ENCODE measurements around the gene SPRED3. TPM values are rescaled to one million over a fixed set of nuclear protein-coding genes. Genes with fewer than 3 reads are reported as not detected.
A peak's percentile ranks its signal among the peaks of the same experiment; 100 is the strongest.

SPRED3 gene
- total and polyA plus RNA-seq, 9 of the 15 experiments (the other 6 are each of a cell fraction or from before 2014, with no cell fraction given): 0.05 to 1.3 (median 0.36) TPM

GRCh38 chr19:38441657-38442348 lies 53.3 kb downstream of the SPRED3 start (continued):
- TF ChIP-seq, protein P1, sequence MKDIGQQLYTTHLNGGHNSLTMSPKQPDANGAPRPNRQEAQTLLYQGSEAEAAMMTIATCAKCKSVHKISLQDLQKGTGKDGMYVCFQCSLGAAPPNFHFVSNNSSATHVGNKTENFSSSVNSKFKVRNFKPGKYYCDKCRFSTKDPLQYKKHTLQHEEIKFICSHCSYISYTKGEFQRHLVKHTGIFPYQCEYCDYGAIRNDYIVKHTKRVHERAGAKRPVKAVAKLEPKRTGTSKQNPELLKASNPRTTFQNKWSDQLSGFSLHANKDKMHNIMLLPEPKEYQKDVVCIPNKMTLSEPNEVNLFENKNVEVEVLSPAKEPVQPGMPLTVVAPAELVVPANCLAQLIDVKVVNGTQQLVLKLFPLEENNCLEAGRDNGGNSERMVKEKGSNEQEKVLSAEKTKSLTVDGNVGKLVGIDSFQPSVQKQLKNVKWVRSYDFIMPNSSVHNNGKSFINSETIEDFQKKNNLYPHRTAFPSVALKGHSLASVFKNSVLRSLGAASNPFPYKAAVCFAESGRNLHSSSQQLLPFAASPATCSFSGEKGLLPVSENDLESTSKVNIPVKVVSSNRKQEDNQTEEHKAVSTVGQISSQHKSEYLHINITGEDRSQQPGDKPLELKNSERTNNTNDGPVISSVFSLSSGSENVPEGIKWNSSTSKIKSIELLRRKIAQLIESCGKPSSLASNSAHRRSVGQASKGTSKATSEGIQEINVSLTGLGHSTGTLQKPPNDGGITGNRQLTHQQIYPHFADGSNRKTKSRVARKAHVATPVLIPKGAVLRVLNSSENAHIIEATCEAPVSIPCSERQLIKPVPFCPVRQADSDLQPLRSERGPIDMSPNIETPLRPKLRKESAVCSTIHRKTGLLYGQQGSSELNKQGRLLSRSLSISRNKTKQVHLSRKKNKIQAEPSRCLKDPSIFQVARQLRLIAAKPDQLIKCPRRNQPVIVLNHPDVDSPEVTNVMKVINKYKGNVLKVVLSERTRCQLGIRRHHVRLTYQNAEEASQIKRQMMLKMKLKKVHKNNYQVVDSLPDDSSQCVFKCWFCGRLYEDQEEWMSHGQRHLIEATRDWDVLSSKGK (CRISPR knock-in tag; IDR thresholded peaks at IDR 0.05): no peak
- TF ChIP-seq, protein P2, sequence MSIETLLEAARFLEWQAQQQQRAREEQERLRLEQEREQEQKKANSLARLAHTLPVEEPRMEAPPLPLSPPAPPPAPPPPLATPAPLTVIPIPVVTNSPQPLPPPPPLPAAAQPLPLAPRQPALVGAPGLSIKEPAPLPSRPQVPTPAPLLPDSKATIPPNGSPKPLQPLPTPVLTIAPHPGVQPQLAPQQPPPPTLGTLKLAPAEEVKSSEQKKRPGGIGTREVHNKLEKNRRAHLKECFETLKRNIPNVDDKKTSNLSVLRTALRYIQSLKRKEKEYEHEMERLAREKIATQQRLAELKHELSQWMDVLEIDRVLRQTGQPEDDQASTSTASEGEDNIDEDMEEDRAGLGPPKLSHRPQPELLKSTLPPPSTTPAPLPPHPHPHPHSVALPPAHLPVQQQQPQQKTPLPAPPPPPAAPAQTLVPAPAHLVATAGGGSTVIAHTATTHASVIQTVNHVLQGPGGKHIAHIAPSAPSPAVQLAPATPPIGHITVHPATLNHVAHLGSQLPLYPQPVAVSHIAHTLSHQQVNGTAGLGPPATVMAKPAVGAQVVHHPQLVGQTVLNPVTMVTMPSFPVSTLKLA (conservative IDR thresholded peaks at IDR 0.05): no peak
- TF ChIP-seq ZFP1 (CRISPR knock-in tag; IDR thresholded peaks at IDR 0.05): no peak
- no peak for TF ChIP-seq MTA2 (IDR thresholded peaks at IDR 0.05; ENCODE audit: low read depth)
- TF ChIP-seq, protein P3, sequence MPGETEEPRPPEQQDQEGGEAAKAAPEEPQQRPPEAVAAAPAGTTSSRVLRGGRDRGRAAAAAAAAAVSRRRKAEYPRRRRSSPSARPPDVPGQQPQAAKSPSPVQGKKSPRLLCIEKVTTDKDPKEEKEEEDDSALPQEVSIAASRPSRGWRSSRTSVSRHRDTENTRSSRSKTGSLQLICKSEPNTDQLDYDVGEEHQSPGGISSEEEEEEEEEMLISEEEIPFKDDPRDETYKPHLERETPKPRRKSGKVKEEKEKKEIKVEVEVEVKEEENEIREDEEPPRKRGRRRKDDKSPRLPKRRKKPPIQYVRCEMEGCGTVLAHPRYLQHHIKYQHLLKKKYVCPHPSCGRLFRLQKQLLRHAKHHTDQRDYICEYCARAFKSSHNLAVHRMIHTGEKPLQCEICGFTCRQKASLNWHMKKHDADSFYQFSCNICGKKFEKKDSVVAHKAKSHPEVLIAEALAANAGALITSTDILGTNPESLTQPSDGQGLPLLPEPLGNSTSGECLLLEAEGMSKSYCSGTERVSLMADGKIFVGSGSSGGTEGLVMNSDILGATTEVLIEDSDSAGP (CRISPR knock-in tag; IDR thresholded peaks at IDR 0.05): no peak
- TF ChIP-seq DLX4 (CRISPR knock-in tag; IDR thresholded peaks at IDR 0.05): no peak
- TF ChIP-seq, protein P4, sequence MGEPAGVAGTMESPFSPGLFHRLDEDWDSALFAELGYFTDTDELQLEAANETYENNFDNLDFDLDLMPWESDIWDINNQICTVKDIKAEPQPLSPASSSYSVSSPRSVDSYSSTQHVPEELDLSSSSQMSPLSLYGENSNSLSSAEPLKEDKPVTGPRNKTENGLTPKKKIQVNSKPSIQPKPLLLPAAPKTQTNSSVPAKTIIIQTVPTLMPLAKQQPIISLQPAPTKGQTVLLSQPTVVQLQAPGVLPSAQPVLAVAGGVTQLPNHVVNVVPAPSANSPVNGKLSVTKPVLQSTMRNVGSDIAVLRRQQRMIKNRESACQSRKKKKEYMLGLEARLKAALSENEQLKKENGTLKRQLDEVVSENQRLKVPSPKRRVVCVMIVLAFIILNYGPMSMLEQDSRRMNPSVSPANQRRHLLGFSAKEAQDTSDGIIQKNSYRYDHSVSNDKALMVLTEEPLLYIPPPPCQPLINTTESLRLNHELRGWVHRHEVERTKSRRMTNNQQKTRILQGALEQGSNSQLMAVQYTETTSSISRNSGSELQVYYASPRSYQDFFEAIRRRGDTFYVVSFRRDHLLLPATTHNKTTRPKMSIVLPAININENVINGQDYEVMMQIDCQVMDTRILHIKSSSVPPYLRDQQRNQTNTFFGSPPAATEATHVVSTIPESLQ (CRISPR knock-in tag; IDR thresholded peaks at IDR 0.05): no peak
- peak; percentile 59; the same call in 1 of the 2 replicates for TF ChIP-seq SMARCA5 (IDR thresholded peaks at IDR 0.05)
- TF ChIP-seq GTF2B (IDR thresholded peaks at IDR 0.05; ENCODE audit: extremely low read depth, insufficient read length): no peak
- no peak for TF ChIP-seq BRD9 (IDR thresholded peaks at IDR 0.05; ENCODE audit: low read depth, partially characterized antibody)
- no peak for TF ChIP-seq KDM2B (CRISPR knock-in tag; IDR thresholded peaks at IDR 0.05)
- peak; percentile 71 for TF ChIP-seq CC2D1A (IDR thresholded peaks at IDR 0.05)
- TF ChIP-seq ESRRB (CRISPR knock-in tag; IDR thresholded peaks at IDR 0.05; ENCODE audit: borderline replicate concordance): no peak
- no peak for TF ChIP-seq ZNF639 (CRISPR knock-in tag; conservative IDR thresholded peaks at IDR 0.05 in 1 of 2, IDR thresholded peaks at IDR 0.05 in 1 of 2)
